HG02981 (cell line): ENCODE measurements around the gene LPP.

Source experiments
- ATAC-seq: cut with Tn5 transposase; IDR thresholded peaks from one replicate; pipeline ENCODE4 v1.9.1; 2021; ENCODE audit warnings: mild to moderate bottlenecking, moderate library complexity; ENCODE audit not compliant: unreplicated experiment

Gene LPP

GRCh38 chr3:188295876-188296275 lies 141.9 kb downstream of the LPP start:
- no peak for ATAC-seq

GRCh38 chr3:188296761-188297612 lies 143.0 kb downstream of the LPP start:
- no peak for ATAC-seq

GRCh38 chr3:188298585-188298984 lies 144.6 kb downstream of the LPP start:
- ATAC-seq, result no peak

DNA sequence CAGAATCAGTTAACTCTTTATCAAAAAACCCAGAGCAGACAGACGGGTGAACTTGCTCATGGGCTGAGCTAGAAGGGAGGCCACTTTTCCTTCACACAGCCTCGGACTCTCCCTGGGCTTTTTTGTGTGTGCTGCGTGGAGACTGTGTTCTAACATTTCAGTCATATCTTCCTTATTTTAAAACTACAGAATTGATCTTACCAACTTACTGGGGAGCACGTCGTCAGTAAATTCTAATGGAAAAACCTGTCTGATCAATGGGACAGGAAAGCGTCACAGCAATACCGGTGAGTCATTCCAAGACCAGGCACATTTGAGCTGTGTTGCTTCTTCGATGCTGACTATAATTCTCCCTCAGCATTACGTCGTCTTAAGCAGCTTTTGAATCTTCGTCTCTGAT lies 145.1 kb downstream of the LPP start:
- ATAC-seq, result no peak

DNA sequence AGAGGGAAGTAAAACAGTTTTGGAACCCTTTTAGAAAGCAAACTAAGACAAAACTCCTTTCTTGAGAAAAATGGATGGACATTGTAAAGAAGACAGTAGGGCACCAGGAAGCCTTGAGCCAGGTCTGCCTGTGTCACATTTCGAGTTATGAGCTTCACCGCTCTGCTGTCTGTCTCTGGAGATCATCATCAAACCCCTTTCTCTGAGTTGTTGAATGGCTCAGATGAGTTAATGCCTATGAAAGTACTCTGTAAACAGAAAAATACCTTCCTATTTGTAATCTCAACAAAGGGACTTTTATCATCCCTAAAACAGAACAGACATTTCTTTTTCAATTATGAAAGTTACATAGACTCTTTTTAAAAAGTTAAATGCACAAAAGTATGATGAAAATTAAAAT lies 145.8 kb downstream of the LPP start:
- ATAC-seq, result no peak

GRCh38 chr3:188301147-188301546 lies 147.2 kb downstream of the LPP start:
- ATAC-seq, result no peak

GRCh38 chr3:188303286-188303799 lies 149.4 kb downstream of the LPP start:
- ATAC-seq, result no peak

DNA sequence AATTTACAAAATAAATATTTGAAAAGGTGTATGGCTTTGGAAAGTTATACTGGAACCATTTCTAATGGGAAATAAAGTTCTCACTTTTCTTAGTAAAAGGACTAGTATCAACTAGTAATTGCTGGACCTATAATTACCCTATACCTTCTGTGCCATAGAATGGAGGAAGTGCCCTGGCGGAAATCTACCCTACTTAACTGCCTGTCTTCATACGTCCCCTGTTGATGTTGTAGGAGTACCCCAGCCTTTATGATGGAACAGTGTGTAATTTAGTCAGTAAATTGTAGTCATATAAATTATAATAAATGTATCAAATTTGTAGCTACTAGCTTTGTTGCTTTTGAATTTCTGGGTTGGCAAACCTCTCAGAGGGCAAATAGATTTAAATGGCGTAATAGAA lies 149.9 kb downstream of the LPP start:
- ATAC-seq, result no peak

DNA sequence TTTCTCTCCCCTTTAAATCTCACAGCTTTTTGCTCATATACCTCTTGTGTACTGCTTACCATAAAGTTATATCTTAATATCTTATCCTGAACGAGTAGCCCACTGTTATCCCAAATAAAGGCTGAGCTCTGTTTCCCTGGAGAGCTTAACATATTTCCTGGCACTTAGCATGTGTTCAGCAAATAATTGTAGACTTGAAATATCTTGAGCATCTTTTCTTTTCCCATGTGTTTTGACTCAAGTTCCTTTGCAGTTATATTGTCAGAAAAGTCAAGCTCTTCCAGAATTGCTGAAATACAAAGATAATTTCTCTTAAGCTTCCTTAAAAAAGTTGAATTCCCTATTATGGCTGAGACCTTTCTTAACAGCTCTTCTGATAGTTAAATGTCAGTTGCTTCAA lies 150.5 kb downstream of the LPP start:
- no peak for ATAC-seq

GRCh38 chr3:188305220-188305619 lies 151.3 kb downstream of the LPP start:
- ATAC-seq, result no peak

DNA sequence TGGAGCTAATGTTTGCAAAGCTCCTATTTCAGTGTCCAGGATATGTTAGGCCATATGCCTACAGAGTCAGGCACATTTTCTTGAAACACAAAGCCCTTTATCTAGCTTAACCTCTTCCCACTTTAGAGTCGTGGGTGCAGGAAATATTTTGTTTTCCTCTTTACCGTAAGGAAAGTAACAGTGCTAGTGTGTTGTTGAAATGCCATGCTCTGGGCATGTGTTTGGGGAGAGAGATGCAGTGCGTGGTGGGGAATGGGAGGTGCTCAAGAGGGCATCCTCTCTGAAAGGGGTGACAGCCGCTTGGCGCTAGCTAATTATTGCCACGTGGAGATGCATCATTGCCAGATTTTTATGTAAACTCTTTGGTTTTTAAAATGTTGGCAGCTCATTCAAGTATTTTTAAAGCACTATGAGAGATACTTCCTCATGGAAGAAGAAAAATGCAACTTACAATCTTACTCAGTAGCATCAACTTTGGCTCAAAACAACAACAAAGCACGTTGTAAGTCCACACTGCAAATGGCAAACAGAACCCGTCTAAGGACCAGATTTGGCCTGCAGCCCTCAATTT lies 152.6 kb downstream of the LPP start:
- ATAC-seq, result no peak

GRCh38 chr3:188309437-188310269 lies 155.7 kb downstream of the LPP start:
- ATAC-seq, result peak; percentile 99

- ATAC-seq, result no peak
Observed at GRCh38 chr3:188310270-188310710, 156.3 kb downstream of the LPP start.

DNA sequence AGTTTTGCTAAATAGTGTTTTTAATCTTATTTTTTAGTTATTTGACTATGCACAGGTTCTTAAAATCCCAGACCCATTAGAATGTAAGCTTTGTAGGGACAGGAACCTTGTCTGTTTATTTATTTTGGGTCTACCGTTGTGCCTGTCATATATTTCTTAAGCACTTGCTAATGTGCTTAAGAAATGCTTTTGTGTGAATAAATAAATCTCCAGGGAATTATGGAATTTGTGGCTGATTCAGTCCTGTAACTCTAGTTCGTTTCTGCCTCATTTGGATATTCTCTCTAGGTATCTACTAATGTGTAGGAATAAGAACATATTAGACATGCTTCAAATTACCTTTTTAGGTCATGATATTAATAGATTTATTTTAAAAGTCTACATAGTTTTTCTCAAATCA lies 161.6 kb downstream of the LPP start:
- ATAC-seq, result no peak

- ATAC-seq, result no peak
Observed at GRCh38 chr3:188316021-188316722, 162.2 kb downstream of the LPP start.

GRCh38 chr3:188316723-188317070 lies 162.7 kb downstream of the LPP start:
- ATAC-seq, result no peak

DNA sequence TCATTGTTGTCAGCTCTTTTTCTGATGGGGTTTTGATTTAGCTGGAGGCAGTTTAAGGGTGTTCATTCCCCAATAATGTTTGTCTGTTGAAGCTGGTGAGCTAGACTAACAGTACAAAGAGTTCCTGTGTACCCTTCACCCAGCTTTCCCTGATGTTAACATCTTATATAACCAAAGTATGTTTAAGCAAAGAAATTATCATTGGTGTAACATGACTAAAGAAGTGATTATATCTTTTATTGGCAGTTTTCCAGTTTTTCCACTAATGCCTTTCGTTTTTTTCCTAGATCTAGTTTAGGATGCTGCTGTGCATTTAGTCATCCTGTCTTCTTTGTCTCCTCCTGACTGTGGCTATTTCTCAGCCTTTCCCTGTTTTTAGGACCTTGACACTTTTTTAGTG lies 165.6 kb downstream of the LPP start:
- ATAC-seq, result no peak

- ATAC-seq, result no peak
Observed at GRCh38 chr3:188320757-188321156, 166.8 kb downstream of the LPP start.

- no peak for ATAC-seq
Observed at GRCh38 chr3:188321258-188321657, 167.3 kb downstream of the LPP start.

DNA sequence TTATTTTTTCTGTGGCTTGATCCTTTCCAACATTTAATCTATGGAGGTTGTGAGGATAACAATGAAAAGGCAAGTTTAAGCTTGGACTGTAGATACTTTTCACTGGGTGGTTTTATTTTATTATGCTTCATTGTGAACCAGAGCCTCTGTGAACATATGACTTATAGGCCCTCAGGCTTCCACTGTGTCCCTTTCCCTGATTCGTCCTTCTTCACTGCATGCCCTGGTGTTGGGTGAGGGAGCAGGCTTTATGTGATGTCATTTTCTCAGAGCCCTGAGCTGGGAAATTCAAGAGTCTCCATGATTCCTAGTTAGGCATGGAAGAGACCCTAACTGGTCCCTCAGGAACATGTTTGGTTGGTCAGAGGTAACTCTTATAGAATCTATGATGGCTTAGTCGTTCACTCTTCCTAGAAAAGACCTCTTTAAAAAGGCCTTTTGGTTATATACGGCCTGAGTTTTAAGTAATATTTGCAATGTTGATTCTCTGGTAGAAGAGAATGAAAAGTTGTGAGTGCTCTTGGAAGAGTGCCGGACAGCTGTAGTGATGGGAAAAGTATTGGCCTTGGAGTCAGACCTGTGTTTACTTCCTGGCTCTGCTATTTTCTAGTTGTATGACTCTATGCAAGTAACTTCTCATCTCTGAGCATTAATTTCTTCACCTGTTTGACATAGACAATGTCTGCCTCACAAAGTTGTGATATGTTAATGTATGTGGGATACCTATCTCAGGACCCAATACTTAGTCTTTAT lies 168.4 kb downstream of the LPP start:
- ATAC-seq, result no peak
